Activated CD4-positive, alpha-beta T cell treated with anti-CD3 and anti-CD28 coated beads for 1 hour (primary cell): ENCODE data around the gene RAB27A.
"Not testable (repeated sequence)": the region's sequence is repeated elsewhere in the genome, so short reads cannot be mapped to it uniquely, and the experiment has no call there.

Experiments used
- DNase-seq: peaks from one replicate; pipeline ENCODE4 v3.0.0-alpha.2; 2020

The RAB27A gene

DNA sequence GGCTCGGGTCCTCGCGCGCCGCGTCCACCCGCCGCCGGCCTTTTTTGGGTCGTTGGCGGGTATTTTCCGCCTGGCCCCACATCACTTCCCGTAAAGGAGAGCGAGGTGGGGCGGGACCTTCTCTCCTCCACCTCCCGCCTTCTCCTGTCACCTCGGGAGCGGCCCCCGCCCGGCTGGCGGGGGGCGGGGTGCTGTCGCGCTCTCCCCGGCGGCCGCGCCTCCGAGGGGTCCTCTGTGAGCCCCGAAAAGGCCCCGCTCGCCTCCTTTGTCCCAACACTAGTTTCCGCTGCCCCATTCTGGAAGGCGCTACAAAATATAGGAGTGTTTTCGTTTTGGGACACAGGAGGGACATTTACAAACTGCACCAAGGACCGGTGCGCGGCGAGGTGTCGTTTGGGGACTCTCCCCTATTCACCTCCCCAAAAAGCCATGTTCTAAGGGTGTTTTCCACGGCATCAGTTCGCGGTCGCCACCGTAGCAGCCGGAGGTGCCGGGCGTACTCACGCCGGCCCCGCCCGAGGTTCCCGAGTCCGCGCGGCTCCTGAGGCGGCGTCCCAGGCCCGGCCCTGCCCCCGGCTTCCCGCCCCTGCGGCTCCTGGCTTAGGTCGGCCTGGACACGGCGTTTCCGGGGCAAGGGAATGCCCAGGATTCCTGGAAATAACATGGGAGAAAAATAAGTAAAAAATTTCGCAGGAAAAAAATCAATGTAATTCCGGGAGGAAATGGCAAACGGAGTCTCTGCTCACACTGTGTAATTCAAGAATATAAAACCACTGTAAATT, at the start of gene RAB27A:
TSS of gene RAB27A (minus strand) at position 68 of the 782 bp plus-strand sequence. CDS start 54,879 bp downstream, outside the sequence.
- DNase-seq = peak; percentile 64

DNA sequence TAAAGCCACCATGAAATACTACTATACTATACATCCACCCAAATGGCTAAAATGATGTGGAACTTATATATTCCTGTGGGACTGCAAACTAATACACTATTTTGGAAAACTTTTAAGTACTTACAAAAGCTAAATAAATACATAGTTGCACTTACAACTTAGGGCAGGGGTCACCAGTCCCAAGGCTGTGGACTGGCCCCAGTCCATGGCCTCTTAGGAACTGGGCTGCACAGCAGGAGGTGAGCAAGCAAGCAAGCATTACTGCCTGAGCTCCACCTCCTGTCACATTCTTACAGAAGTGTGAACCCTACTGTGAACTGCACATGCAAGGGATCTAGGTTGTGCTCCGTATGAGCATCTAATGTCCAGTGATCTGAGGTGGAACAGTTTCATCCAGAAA, 47.5 kb upstream of the RAB27A start:
- no peak for DNase-seq

DNA sequence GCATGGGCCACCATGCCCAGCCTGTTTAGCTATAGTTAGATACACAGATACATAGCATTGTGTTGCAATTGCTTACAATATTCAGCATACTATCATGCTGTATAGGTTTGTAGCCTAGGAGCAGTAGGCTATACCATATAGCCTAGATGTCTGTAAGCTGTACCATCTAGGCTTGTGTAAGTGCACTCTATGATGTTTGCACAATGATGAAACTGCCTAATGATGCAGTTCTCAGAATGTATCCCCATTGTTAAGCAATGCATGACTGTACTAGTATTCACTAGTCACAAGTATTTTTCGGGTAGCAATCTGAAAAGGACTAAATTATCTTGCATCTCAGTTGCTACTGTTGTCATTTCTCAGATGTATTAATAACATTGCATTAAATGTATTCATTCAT, 45.4 kb upstream of the RAB27A start:
- DNase-seq = no peak

DNA sequence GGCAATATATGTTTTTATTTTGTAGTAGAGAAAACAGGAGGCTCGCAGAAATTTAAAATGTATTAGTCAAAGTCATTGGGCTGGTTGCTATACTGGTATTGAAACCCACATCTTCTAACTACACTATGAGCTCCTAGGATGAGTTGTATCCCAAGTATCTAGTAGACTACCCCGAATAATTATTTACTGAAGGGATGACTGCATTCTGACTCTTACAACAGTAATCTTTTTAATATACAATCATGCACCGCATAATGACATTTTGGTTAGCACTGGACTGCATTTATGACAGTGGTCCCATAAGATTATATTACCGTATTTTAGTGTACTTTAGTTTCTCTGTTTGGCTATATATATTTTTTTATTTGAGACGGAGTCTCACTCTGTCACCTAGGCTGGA, 44.8 kb upstream of the RAB27A start:
- no peak for DNase-seq

GRCh38 chr15:55327387-55327786, 37.8 kb upstream of the RAB27A start:
- no peak for DNase-seq

DNA sequence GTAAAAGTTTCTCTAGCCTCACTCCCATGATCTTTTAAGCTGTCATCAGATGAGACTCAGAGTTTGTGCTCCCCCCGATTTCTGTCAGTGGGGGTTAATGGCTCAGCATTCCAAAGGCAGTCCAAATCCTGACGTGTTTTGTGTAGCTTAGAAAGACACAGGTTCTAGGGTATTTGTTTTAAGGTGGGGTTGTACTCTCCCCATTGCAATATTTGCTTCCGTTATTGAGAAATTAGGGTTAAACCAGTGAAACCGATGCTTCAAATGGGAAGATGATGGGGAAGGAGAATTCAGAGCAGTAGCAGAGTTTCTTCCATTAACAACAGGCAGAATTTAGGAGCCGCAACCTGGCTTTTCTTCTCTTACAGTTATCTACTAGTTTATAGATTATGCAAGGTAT, 32.9 kb upstream of the RAB27A start:
- DNase-seq = no peak

- DNase-seq = no peak
Observed at GRCh38 chr15:55320963-55321362, 31.4 kb upstream of the RAB27A start.

DNA sequence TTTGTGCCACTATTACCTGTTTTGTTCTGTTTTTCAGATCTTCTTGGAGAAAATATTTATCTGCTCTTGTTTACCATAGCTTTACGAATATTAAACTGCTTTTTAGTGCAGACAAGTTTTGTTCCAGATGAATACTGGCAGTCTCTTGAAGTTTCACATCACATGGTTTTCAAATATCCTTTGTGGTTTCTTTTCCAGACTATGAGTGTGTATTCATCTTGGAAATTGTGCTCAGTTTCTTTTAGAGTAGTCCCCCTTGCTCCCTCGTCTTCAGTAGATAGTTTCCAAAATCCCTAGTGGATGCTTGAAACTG, 30.6 kb upstream of the RAB27A start:
- DNase-seq = no peak

DNA sequence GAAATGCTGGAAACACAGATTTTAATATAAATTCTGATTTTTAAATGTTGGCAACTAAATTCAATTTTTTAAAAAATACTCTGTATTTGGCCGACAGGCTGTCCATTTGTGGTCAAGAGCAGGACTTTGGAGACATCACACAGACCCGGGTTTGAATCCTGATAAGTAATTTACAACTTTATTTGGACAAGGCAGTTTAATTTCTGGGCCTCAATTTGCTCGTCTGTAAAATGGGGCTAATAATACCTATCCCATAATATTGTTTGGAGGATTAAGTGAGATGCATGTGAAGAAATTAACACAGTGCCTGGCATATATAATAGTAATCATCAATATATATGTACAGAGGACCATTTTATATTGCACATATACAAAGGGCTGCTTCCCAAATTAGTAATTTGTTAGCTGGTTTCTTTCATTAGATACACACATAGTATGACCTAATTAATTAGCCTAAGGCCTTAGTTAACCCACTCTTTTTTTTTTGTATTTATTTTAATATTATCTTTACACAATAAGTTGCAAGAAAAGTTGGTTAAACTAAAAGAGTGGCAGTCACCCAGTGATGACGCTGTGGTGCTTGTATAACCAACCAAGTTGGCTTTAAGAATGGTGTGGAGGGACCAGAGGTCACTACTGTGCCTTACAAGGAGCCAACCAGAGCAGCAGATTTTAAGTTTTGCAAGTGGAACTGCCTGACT, 30.1 kb upstream of the RAB27A start:
- no peak for DNase-seq

DNA sequence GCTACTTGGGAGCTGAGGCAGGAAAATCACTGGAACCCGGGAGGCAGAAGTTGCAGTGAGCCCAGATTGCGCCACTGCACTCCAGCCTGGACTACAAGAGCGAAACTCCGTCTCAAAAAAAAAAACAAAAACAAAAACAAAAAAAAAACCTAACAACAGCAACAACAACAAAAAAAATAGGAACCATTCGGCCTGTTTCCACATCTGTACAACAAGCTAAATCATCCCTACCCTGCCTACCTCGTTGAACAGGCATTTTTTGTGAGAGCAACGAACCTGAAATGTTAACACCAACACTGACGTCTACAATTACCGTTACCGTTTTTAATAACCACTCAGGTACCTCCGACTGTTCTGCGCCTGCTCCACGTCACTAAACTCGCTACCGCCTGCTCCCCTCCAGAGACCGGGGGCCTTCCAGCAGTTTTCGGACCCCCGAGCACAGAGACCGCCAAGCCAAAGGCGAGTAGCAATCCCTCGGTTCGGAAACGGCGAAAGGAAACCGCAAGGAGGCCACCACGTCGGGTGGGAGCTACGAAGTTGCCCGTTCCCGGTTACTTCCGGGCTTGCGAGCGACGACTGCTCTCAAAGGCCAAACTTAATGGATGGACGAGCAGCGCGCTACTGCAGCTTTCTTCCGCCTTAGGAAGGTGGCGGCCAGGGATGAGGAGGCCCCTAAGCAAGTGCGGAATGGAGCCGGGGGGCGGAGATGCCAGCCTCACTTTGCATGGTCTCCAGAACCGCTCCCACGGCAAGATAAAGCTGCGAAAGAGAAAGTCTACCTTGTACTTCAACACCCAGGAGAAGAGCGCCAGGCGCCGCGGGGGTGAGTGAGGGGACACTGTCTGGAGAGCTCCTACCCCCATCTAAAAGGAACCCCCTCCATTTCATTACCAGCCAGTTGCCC, 29.2 kb upstream of the RAB27A start, which contains the start of the genes PIGB and PIGBOS1:
TSS of gene PIGB (plus strand) at position 635 of the 907 bp plus-strand sequence. CDS start at position 664, 29 bp downstream.
TSS of gene PIGBOS1 (minus strand) at position 536 of the 907 bp plus-strand sequence. CDS start 1,331 bp downstream, outside the sequence.
- DNase-seq = peak; percentile 61

DNA sequence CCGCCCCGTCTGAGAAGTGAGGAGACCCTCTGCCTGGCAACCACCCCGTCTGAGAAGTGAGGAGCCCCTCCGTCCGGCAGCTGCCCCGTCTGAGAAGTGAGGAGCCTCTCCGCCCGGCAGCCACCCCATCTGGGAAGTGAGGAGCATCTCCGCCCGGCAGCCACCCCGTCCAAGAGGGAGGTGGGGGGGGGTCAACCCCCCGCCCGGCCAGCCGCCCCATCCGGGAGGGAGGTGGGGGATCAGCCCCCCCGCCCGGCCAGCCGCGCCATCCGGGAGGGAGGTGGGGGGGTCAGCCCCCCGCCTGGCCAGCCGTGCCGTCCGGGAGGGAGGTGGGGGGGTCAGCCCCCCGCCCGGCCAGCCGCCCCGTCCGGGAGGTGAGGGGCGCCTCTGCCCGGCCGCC, 13.2 kb upstream of the RAB27A start:
- DNase-seq = not testable (repeated sequence)

DNA sequence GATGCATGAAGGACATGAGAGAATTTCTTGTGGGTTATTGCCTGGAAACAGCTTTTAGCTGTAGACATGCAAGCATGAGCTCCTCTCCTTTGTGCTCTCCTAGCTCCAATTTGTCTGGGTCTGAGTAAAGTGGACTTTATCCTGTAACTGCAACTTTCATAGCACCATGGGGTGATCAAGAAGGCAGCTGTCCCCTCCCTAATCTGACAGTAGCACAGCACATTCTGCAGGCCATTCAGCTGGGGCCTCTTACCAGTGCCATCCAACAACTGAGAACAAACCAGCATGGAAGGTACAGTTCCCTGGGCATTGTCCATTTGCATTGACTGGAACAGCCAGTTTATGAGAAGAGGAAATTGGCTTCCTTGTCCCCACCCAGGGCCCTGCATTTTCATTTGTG, 7.7 kb upstream of the RAB27A start:
- DNase-seq = no peak

DNA sequence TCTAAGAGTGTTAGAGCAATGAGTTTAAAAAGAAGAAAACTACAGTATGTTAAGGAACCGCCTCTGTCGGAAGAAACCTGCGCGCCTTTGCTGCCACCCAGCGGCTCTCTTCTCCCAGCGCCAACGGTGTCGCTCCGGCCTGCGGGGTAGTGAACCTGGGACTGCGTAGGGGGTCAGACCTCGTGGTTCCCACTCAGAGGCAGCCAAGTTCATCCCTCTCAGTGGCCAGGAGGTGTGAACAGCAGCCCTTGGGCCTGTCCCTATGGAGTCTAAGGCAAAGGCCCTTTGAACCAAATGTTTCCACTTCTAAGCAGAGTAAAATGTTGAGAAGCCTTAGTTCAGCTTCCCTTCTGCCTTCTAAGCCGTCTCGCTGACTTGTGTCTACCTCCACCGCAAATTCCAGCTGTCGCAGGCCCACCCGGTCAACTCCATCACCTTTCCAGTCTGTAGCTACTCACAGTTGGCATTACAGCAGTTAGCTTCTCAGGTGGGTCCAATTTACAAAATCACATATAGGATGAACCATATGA, 980 bp upstream of the RAB27A start:
- peak; percentile 77 for DNase-seq

- no peak for DNase-seq
Observed at GRCh38 chr15:55289011-55289745, 435 bp downstream of the RAB27A start.

- DNase-seq = no peak
Observed at GRCh38 chr15:55288006-55288717, 1.5 kb downstream of the RAB27A start.

DNA sequence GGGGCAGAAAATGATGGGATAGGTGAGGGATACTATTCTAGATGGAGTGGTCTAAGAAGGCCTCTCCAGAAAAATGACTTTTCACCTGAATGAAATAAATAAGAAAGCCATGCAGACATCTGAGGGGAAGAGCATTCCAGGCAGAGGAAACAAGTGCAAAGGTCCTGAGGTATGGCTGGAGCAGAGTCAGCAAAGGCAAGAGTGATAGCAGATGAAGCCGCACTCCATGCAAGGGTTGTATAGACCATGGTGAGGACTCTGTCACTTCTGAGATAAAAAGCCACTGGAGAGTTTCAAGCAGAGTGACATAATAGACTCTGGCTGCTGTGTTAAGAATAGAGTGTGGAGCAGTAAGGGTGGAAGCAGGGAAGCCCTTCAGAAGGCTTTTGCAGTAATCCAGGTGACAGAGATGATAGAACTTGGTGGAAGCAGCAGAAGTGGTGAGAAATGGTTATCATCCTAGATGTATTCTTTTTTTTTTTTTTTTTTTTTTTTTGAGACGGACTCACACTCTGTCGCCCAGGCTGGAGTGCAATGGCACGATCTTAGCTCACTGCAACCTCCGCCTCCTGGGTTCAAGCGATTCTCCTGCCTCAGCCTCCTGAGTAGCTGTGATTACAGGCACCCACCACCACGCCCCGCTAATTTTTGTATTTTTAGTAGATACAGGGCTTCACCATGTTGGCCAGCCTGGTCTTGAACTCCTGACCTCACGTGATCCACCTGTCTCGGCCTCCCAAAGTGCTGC, 3.0 kb downstream of the RAB27A start:
- DNase-seq = not testable (repeated sequence)

- DNase-seq = no peak
Observed at GRCh38 chr15:55284426-55284825, 5.2 kb downstream of the RAB27A start.

- DNase-seq = no peak
Observed at GRCh38 chr15:55283379-55284147, 6.0 kb downstream of the RAB27A start.

GRCh38 chr15:55282284-55282833, 7.3 kb downstream of the RAB27A start:
- DNase-seq = no peak
